ENCODE data around the gene KIAA0825. TPM values are rescaled to one million over a fixed set of nuclear protein-coding genes. Genes with fewer than 3 reads are reported as not detected.
A peak's percentile ranks its signal among the peaks of the same experiment; 100 is the strongest.
"Not testable (repeated sequence)": the region's sequence is repeated elsewhere in the genome, so short reads cannot be mapped to it uniquely, and the experiment has no call there.

KIAA0825 gene
- polyA plus RNA-seq, 6 donors from 2014 or later: 1.3 to 3.0 (median 1.9) TPM

DNA sequence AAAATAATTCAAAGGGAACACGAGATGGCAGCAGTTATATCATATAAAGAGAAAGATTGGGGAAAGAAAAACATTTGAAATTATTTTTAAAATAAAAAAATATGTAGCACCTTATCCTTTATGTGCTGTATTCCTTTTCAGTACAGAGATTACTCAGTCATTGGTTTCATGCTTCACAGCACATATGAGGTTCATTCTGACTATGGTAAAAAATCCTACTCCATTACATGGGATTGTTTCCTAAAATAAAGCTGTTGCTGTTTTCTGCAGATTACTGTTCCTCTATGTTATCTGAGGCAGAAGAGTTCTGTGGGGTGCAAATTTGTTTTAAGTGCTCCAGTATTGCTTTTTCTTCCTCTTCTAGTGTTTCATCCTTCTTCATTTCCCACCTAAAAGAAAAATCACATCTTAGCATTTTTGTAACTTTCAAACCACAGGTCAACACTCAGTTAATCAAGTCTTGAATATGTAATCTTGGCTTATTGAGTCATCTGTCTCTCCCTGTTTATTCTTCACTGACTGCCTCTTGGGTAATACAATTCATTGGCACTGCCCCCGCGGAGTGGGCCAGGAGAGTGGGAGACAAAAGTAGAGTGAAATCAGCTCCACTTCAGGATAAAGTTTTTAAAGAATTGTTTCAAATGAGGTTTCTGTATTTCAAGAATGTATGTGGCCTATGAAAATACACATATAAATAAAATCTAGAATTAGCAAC is 464.5 kb downstream of the KIAA0825 start:
- ATAC-seq (ENCODE audit: low read depth in 2 of 2): no peak
- Mint-ChIP-seq H3K4me1 (no peaks in the 10 kb centered on the region), H3K36me3 (no peaks in the 10 kb centered on the region), H3K9me3 (peaks cover 0 to 4% (median 0%) of the 10 kb centered on the region in 7 donors), H3K4me3 (no peak overlapping the region), H3K27ac (no peak overlapping the region), H3K27me3 (no peaks in the 10 kb centered on the region)
- DNase-seq: no peak

DNA sequence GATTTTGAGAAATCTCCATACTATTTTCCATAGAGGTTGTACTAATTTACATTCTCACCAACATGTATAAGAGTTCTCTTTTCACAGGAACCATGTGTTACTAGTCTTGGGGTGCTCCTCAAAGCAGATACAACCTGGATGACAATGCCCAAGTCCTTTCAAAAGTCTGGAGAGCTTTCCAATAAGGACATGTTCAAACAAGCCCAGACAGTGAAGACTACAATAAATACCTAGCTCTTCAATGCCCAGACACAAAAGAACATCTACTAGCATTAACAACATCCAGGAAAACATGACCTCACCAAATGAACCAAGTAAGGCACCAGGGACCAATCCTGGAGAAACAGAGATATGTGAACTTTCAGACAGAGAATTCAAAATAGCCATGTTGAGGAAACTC is 474.8 kb downstream of the KIAA0825 start:
- not testable (repeated sequence) for DNase-seq; H3K27ac Mint-ChIP-seq; H3K4me1 Mint-ChIP-seq; ATAC-seq (ENCODE audit: low read depth in 2 of 2); H3K4me3 Mint-ChIP-seq
- Mint-ChIP-seq H3K27me3 (peaks cover 16 to 30% (median 19%) of the 10 kb centered on the region in 3 donors), H3K9me3 (peaks cover 18 to 56% (median 32%) of the 10 kb centered on the region in 7 donors), H3K36me3 (peaks cover 5 to 23% of the 10 kb centered on the region in 2 donors)

GRCh38 chr5:94140300-94140699 is 478.1 kb downstream of the KIAA0825 start:
- Mint-ChIP-seq H3K4me3 (no peak overlapping the region), H3K27ac (no peak overlapping the region), H3K36me3 (peaks cover 5 to 20% of the 10 kb centered on the region in 2 donors), H3K4me1 (no peaks in the 10 kb centered on the region), H3K9me3 (peaks cover 21 to 58% (median 39%) of the 10 kb centered on the region in 7 donors), H3K27me3 (peaks cover 15 to 33% (median 30%) of the 10 kb centered on the region in 3 donors)
- ATAC-seq (ENCODE audit: low read depth in 2 of 2): no peak
- no peak for DNase-seq

DNA sequence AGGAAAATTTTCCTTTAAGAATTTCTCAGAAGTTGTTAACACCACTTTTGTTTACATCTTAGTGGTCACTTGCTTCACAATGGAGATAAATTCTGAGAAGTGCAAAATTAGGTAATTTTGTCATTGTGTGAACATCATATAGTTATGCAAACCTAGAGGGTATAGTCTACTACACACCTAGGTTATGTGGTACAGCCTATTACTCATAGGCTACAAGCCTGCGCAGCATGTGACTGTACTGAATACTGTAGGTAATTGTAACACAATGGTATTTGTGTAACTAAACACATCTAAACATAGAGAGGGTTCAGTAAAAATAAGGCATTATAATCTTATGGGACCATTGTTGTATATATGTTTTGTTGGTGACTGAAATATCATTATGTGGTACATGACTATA is 488.3 kb downstream of the KIAA0825 start:
- H3K27ac Mint-ChIP-seq: no peak overlapping the region
- H3K4me3 Mint-ChIP-seq: no peak overlapping the region
- DNase-seq (no peak), ATAC-seq (ENCODE audit: low read depth in 2 of 2) (no peak)
- H3K9me3 Mint-ChIP-seq: peaks cover 4 to 18% (median 7%) of the 10 kb centered on the region in 7 donors
- H3K27me3 Mint-ChIP-seq: peaks cover 6 to 24% (median 13%) of the 10 kb centered on the region in 3 donors
- no peaks in the 10 kb centered on the region for H3K4me1 Mint-ChIP-seq
- H3K36me3 Mint-ChIP-seq: peaks cover 0 to 7% of the 10 kb centered on the region in 2 donors

DNA sequence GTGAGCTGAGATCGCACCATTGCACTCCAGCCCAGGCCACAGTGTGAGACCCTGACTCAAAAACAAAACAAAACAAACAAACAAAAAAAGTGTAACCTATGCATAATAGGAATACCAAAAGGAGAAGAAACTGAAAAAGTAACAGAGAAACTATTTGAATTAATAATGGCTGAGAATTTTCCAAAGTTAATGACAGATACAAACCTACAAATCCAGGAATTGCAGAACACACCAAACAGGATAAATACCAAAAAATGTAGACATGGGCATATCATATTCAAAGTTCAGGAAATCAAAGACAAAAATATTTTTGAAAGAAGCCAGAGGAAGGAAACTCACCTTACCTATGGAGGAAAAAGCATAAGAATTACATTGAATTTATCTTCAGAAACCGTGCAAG is 493.3 kb downstream of the KIAA0825 start:
- H3K4me1 Mint-ChIP-seq: no peaks in the 10 kb centered on the region
- peaks cover 0 to 7% of the 10 kb centered on the region in 2 donors for H3K36me3 Mint-ChIP-seq
- no peak overlapping the region for H3K4me3 Mint-ChIP-seq
- H3K27ac Mint-ChIP-seq: no peak overlapping the region
- ATAC-seq (ENCODE audit: low read depth in 2 of 2): no peak
- H3K9me3 Mint-ChIP-seq: peaks cover 0 to 5% (median 3%) of the 10 kb centered on the region in 7 donors
- DNase-seq: no peak
- peaks cover 24 to 45% (median 32%) of the 10 kb centered on the region in 3 donors for H3K27me3 Mint-ChIP-seq

- not testable (repeated sequence) for H3K4me3 Mint-ChIP-seq; DNase-seq; H3K27ac Mint-ChIP-seq; ATAC-seq (ENCODE audit: low read depth in 2 of 2)
- Mint-ChIP-seq H3K4me1 (peaks cover 6 to 18% (median 7%) of the 10 kb centered on the region in 3 donors), H3K27me3 (peaks cover 28 to 57% (median 49%) of the 10 kb centered on the region in 3 donors), H3K36me3 (peaks cover 12 to 20% of the 10 kb centered on the region in 2 donors), H3K9me3 (peaks cover 5 to 38% (median 27%) of the 10 kb centered on the region in 7 donors)
Measured at GRCh38 chr5:94116317-94116716, 502.1 kb downstream of the KIAA0825 start.

GRCh38 chr5:94113087-94113486 is 505.3 kb downstream of the KIAA0825 start:
- peak overlapping the region in 1 of 8 donors; percentile 99 for H3K4me3 Mint-ChIP-seq
- peak overlapping the region in 1 of 6 donors; percentile 23 for H3K27ac Mint-ChIP-seq
- DNase-seq (no peak), ATAC-seq (ENCODE audit: low read depth in 2 of 2) (no peak)
- H3K9me3 Mint-ChIP-seq: peaks cover 0 to 38% (median 22%) of the 10 kb centered on the region in 7 donors
- peaks cover 13 to 37% (median 29%) of the 10 kb centered on the region in 3 donors for H3K4me1 Mint-ChIP-seq
- peaks cover 15 to 31% (median 23%) of the 10 kb centered on the region in 3 donors for H3K27me3 Mint-ChIP-seq
- peaks cover 12 to 20% of the 10 kb centered on the region in 2 donors for H3K36me3 Mint-ChIP-seq

DNA sequence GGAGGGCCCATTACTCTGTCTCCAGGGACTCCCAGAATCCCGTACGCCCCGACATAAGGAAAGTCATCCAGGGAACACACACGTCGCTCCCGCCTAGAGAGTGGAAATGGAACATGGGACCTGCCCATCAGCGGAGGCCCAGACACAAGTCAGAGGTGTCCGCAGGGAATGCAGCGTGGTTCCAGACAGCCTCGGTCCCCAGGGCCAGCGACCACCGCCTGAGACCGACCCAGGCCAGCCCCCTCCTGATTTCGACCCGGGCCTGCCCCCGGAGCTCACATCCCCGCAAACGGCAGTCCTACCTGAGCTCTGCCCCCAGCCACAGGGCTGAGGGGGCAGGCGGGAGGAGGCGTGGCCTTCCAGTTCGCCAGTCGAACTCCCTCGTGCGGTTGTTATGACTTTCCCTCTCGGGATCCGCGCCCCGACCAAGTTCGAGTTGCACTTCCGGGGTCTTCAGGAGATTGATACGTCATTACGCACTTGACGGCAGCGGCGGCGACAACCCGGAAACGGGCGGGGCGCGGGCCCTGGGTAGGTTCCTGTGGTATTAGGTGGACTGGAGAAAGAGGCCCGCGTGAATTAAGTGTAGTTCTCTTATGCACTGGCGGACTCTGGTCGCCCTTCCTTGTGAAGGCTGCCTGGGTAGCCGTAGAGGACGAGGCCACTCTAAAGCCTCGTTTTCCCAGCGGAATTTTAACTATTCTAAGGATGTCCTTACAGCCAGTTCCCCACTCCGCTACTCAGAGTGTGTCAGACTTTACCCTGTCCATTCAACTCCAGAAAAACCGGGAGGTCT is 507.0 kb downstream of the KIAA0825 start:
- peak overlapping the region; percentile 96 to 98 (median 98) for H3K27ac Mint-ChIP-seq
- H3K4me1 Mint-ChIP-seq: peaks cover 18 to 45% (median 33%) of the 10 kb centered on the region in 3 donors
- peak overlapping the region; percentile 91 to 99 (median 97) for H3K4me3 Mint-ChIP-seq
- peaks cover 12 to 14% of the 10 kb centered on the region in 2 donors for H3K36me3 Mint-ChIP-seq
- peaks cover 15 to 23% (median 22%) of the 10 kb centered on the region in 3 donors for H3K27me3 Mint-ChIP-seq
- DNase-seq: peak; percentile 93
- ATAC-seq (ENCODE audit: low read depth in 2 of 2): peak; percentile 97 to 98
- peaks cover 0 to 27% (median 13%) of the 10 kb centered on the region in 7 donors for H3K9me3 Mint-ChIP-seq

DNA sequence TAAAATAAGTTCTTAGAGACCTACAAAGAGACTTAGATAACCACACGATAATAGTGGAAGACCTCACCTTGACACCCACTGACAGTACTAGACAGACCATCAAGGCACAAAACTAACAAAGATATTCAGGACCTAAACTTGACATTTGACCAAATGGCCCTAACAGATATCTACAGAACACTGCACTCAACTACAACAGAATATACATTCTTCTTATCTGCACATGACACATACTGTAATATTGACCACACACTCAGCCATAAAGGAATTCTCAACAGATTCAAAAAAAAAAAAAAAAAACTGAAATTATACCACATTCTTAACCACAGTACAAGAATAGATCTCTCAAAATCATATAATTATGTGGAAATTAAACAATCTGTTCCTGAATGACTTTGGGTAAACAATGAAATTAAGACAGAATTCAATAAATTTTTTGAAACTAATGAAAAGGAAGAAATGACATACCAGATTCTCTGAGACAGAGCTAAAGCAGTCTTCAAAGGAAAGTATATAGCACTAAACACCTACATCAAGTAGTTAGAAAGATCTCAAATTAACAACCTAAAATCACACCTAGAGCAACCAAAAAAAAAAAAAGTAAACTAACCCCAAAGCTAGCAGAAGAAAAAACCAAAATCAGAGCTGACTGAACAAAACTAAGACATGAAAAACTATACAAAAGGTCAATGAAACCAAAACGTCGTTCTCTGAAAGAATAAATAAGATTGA is 514.7 kb downstream of the KIAA0825 start:
- ATAC-seq (ENCODE audit: low read depth in 2 of 2) (no peak), DNase-seq (no peak)
- Mint-ChIP-seq H3K4me3 (no peak overlapping the region), H3K27me3 (no peaks in the 10 kb centered on the region), H3K36me3 (peaks cover 27 to 28% of the 10 kb centered on the region in 2 donors), H3K9me3 (peaks cover 0 to 31% (median 18%) of the 10 kb centered on the region in 7 donors), H3K4me1 (peaks cover 43 to 59% (median 45%) of the 10 kb centered on the region in 3 donors), H3K27ac (peak overlapping the region in 2 of 6 donors; percentile 2 to 7)

Other genes with a start within 250 kb of the KIAA0825 start
- gene SLF1, start 65 bp upstream of the KIAA0825 start, polyA plus RNA-seq (ENCODE audit: low read depth in 6 of 6): 10 to 100 TPM; 12.2 to 16.1 (median 13.6) TPM